AG09319 (cell line): Measurements from ENCODE around the gene IL1RAPL1.

Source experiments
- DNase-seq: peaks from one replicate; pipeline ENCODE4 v3.0.0-alpha.2; 2010; ENCODE audit warnings: low read depth; ENCODE audit errors: extremely low read depth
- CTCF ChIP-seq: IDR thresholded peaks from 2 replicates; pipeline ENCODE4 v1.5.1; 2011; ENCODE audit warnings: low read depth, mild to moderate bottlenecking, inconsistent platforms, low read length, moderate library complexity

IL1RAPL1 gene

DNA sequence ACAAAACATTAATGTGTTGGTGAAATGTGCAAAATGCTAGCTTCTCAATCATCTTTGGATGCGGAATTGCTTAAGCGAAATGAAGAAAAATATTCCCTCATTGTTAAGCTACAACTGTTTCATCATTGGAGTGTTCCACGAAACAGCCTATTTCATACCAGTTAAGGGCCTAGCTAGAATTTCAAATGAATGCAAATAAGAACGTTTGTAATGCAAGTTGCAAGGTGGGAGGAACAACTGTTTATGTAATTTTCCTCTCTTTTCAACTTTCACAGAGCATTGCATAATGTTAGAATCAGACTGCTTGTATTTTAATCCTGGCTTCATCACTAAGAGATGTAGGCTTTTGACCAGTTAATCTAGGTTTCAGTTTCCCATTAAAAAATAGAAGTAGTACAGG, 480.1 kb downstream of the IL1RAPL1 start:
- TF ChIP-seq CTCF, result no peak
- DNase-seq, result no peak

- TF ChIP-seq CTCF, result no peak
- DNase-seq, result no peak
Observed at GRCh38 chrX:29071525-29072320, 484.5 kb downstream of the IL1RAPL1 start.

DNA sequence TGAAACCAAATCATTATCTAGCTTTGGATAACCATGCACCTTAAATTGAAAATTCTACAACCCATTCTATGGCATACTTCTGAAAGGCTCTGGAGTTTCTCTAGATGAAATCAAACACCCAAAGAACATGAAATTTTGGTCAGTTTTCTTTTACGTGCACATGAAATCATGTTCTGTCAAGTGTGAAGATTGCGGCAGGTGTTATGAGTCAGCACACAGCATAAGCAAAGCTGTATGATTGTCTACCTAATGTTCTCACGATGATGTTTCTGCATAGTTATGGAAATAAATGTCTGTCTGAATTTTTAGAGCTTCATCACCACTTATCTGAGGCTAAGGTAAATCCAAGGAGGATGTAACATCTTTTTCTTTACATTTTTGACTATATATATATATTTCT, 495.3 kb downstream of the IL1RAPL1 start:
- no peak for TF ChIP-seq CTCF
- no peak for DNase-seq

DNA sequence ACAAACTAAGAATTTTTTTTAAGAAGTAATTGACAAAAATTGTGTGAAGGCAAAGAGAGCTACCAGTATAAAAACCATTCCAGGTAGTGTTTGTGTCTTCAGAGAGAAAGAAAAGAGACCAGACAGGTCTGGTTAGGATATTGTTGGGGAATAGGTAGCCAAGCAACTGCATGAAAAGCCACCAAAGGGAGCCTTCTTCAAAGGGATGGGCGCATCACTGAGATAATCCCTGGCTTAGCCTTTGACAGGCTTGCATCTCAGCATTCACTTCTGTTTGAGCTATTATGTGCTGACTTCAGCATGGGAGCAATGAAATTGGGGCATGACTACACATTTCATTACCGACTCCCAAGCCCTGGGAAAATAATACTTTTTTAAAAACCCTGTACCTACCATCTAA, 496.6 kb downstream of the IL1RAPL1 start:
- TF ChIP-seq CTCF, result no peak

DNA sequence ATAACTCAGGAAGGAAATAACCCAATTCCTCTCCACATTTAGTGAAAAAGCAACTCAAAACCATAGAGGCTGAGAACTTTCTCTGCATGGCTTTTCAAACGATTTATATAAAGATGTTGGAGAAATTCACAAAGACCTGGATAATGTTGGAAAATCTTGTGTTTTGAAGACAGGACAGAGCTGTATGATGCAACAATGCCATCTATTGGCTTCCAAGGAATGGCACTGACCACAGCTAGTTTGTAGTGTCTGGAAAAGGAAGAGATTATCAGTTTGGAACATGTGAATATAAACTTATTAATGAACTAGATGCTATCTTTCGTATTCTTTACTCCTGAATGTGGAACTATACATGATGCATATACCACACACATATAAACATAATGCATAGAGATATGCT, 503.6 kb downstream of the IL1RAPL1 start:
- peak; percentile 8 for TF ChIP-seq CTCF
- no peak for DNase-seq

More for the DNA sequence above, 496.6 kb downstream of the IL1RAPL1 start:
- no peak for DNase-seq

- TF ChIP-seq CTCF, result no peak
- DNase-seq, result no peak
Observed at GRCh38 chrX:29107231-29107630, 520.0 kb downstream of the IL1RAPL1 start.

DNA sequence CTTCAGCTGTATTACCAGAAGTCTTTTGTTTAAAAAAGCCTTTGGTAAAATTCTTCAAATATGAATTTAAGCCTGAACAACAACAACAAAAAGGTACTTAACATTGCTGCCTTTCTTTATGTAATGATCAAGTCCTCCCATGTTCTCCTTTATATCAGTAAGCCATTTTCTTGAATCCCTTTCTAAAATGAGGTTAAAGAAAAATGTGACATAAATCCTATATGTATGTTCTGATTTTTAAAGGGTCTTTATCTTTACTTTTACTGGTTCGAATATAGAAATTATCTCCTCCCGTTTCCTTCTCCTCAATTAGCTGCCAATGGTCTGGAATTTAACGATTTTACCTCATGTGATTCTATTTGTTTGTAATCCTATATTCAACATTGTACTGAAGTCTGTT, 522.8 kb downstream of the IL1RAPL1 start:
- no peak for TF ChIP-seq CTCF
- no peak for DNase-seq
